ENCODE results near the gene CCDC148.

GRCh38 chr2:158211502-158211901 lies 245.1 kb downstream of the CCDC148 start:
- TF ChIP-seq CTCF (IDR thresholded peaks at IDR 0.05) (no peak), TP53 (CRISPR knock-in tag; IDR thresholded peaks at IDR 0.05) (no peak), NR3C1 (CRISPR knock-in tag; conservative IDR thresholded peaks at IDR 0.05; ENCODE audit: low read depth) (no peak), JUN (CRISPR knock-in tag; IDR thresholded peaks at IDR 0.05) (no peak), CBFB (CRISPR knock-in tag; IDR thresholded peaks at IDR 0.05; ENCODE audit: low read depth) (no peak), RELA (CRISPR knock-in tag; IDR thresholded peaks at IDR 0.05; ENCODE audit: borderline replicate concordance) (no peak), GABPB1 (CRISPR knock-in tag; IDR thresholded peaks at IDR 0.05) (no peak), ZBTB21 (CRISPR knock-in tag; IDR thresholded peaks at IDR 0.05; ENCODE audit: borderline replicate concordance) (no peak), TEAD4 (CRISPR knock-in tag; IDR thresholded peaks at IDR 0.05) (no peak)
- TF ChIP-seq, protein P1, sequence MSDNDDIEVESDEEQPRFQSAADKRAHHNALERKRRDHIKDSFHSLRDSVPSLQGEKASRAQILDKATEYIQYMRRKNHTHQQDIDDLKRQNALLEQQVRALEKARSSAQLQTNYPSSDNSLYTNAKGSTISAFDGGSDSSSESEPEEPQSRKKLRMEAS (CRISPR knock-in tag; IDR thresholded peaks at IDR 0.05), result no peak
